Lower lobe of right lung (tissue), 2 donors: Measurements from ENCODE around the gene TSHZ3. TPM values are rescaled to one million over a fixed set of nuclear protein-coding genes. Genes with fewer than 3 reads are reported as not detected.

ENCODE experiments used
- ATAC-seq, 2 donors: fragments of 200-7000 bp; cut with Tn5 transposase; one replicate each; pipeline ENCODE4 v1.9.1; 2020 to 2022; ENCODE audit warnings: mild to moderate bottlenecking in 2 of 2, moderate library complexity in 2 of 2
- DNase-seq: peaks from one replicate; pipeline ENCODE4 v3.0.0-alpha.2; 2020
- H3K27ac ChIP-seq: fragments of 200-600 bp; one replicate; pipeline ENCODE4 v1.8.0; 2022
- H3K27me3 ChIP-seq: fragments of 200-600 bp; one replicate; pipeline ENCODE4 v1.8.0; 2022; ENCODE audit warnings: low read depth
- H3K36me3 ChIP-seq: fragments of 200-600 bp; one replicate; pipeline ENCODE4 v1.8.0; 2022; ENCODE audit warnings: mild to moderate bottlenecking
- H3K4me1 ChIP-seq: fragments of 200-600 bp; one replicate; pipeline ENCODE4 v1.8.0; 2022
- H3K4me3 ChIP-seq: fragments of 200-600 bp; one replicate; pipeline ENCODE4 v1.8.0; 2022; ENCODE audit warnings: mild to moderate bottlenecking
- H3K9me3 ChIP-seq: fragments of 200-600 bp; one replicate; pipeline ENCODE4 v1.8.0; 2022
- intact Hi-C: fragments of 100-400 bp; cut with DNase I; formaldehyde crosslinking; loops from one replicate; pipeline ENCODE4 v1.11.0; 2022
- total RNA-seq: library from RNA; stranded (reverse); fragmentation: NEBNext Ultra II Directional; extraction: Animal tissue kit (Norgen Biotek cat#: 25700); gene quantifications from one replicate; pipeline ENCODE4 v1.2.1, GENCODE V29; 2021
- TF ChIP-seq, protein P1 (sequence below): fragments of 200-600 bp; IDR thresholded peaks from one replicate; pipeline ENCODE4 v1.8.0; 2022; ENCODE audit warnings: antibody characterized with exemption, mild to moderate bottlenecking
- donor health status: DM: no; HTN: yes; CAD: no; lungs with severe emphysema.

The TSHZ3 gene
- total RNA-seq, 1 donor from 2014 or later = 5.7 TPM

DNA sequence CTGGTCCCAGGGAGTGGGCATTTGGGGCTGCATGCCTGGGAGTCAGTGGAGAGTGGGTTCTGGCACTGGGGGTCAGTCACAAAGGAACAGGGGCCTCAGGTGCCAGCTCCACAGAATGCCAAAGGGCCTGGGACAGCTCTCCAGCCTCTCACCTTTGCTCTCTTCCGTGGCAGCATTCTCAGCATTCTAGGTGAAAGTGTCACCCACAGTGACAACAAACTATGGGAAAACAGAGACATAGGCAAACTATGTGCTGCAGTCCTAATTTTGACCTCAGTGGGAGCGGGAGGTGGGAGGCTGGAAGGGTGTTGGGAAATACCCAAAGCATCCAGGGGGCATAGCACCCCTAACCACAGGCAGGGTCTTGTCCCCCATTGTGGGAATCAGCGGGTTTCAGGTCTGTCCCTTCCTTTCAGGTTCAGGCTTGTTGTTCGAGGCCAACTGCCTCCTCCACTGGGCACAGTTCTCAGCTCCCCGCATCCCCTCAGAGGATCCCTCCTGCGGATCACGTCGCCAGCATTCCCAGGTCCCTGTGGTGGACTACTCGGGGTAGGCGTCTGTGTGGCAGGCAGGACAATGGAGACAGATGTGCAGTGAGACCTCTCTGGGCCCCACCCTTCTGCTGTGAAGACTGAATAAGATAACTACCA is 52.4 kb downstream of the TSHZ3 start:
- Histone ChIP-seq H3K4me1 (no peaks in the 10 kb centered on the region), H3K27me3 (no peaks in the 10 kb centered on the region), H3K36me3 (no peaks in the 10 kb centered on the region), H3K9me3 (no peaks in the 10 kb centered on the region), H3K4me3 (no peak overlapping the region), H3K27ac (no peak overlapping the region)
- TF ChIP-seq, protein P1, sequence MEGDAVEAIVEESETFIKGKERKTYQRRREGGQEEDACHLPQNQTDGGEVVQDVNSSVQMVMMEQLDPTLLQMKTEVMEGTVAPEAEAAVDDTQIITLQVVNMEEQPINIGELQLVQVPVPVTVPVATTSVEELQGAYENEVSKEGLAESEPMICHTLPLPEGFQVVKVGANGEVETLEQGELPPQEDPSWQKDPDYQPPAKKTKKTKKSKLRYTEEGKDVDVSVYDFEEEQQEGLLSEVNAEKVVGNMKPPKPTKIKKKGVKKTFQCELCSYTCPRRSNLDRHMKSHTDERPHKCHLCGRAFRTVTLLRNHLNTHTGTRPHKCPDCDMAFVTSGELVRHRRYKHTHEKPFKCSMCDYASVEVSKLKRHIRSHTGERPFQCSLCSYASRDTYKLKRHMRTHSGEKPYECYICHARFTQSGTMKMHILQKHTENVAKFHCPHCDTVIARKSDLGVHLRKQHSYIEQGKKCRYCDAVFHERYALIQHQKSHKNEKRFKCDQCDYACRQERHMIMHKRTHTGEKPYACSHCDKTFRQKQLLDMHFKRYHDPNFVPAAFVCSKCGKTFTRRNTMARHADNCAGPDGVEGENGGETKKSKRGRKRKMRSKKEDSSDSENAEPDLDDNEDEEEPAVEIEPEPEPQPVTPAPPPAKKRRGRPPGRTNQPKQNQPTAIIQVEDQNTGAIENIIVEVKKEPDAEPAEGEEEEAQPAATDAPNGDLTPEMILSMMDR = no peak
- no peak for ATAC-seq
- intact Hi-C loops = no loop called here
- DNase-seq = no peak

DNA sequence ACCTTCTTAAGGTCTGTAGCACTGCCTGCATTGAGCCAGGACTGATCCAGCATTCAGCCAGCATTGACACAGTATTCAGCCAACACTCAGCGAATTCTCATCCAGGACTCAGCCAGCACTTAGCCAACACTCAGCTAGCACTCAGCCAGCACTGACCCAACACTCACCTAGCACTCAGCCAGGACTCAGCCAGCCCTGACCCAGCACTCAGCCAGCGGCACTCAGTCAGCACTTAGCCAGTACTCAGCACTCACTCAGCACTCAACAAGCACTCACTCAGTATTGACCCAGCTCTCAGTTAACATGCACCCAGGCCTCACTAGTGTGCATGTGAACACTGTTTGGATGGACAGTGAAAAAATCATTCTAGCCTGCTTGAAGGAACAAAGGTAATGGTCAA is 55.0 kb downstream of the TSHZ3 start:
- DNase-seq = no peak
- H3K36me3 ChIP-seq = no peaks in the 10 kb centered on the region

DNA sequence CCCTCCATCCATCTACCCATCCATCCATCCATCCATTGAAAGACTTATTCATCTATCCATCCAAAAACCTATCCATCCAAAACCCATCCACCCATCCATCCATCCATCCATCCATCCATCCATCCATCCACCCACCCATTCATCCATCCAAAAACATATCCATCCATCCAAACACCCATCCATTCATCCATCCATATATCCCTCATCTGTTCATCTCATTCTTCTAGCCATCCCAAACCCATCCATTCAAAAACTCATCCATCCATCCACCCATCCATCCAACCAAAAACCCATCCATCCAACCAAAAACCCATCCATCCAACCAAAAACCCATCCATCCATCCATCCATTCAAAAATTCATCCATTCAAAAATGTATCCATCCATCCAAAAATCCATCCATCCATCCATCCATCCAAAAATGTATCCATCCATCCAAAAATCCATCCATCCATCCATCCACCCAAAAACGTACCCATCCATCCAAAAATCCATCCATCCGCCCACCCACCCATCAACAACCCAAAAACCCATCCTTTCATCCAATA is 56.5 kb downstream of the TSHZ3 start:
- H3K9me3 ChIP-seq = no peaks in the 10 kb centered on the region
- no peaks in the 10 kb centered on the region for H3K27me3 ChIP-seq
- no peaks in the 10 kb centered on the region for H3K4me1 ChIP-seq
- no peak overlapping the region for H3K27ac ChIP-seq
- H3K36me3 ChIP-seq = no peaks in the 10 kb centered on the region
- no peak for DNase-seq
- H3K4me3 ChIP-seq = no peak overlapping the region
- intact Hi-C loops = no loop called here
- ATAC-seq = no peak
- TF ChIP-seq, protein P1 = no peak

More for the DNA sequence above, 55.0 kb downstream of the TSHZ3 start:
- TF ChIP-seq, protein P1 = no peak
- no peak for ATAC-seq
- Histone ChIP-seq H3K9me3 (no peaks in the 10 kb centered on the region), H3K4me1 (no peaks in the 10 kb centered on the region), H3K4me3 (no peak overlapping the region), H3K27me3 (no peaks in the 10 kb centered on the region), H3K27ac (no peak overlapping the region)
- intact Hi-C loops = no loop called here

DNA sequence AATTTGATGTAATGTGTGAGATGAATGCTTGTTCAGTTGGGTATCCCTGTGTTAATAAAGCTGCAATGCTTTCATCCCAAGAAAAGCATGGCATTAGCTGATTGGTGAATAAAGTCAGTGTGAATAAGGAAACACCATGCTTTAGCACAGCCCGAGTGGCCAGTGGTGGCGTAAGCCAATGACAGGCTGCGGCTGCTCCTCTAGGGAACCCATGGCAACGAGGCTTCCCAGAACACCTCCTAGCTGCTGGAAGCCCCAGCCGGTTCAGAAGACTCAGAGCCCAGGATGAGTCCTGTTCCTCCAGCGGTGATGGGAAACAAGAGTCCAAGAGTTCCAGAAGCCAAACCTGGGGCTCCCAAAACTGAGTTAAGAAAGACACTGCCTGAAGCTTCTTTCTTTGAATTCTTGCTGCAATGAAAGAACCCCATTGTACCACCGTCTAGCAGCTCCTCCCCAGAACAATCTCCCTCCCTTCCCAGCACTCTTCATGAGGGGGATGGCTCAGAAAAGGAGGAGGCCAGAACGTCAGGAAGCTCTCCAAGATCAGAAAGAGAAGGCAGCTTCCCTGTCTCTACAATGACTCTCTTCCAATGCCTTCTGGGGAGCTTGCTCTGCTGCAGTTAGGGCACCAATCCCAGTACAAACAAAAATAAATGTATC is 58.2 kb downstream of the TSHZ3 start:
- Histone ChIP-seq H3K9me3 (no peaks in the 10 kb centered on the region), H3K27me3 (no peaks in the 10 kb centered on the region), H3K36me3 (no peaks in the 10 kb centered on the region), H3K4me3 (no peak overlapping the region), H3K27ac (no peak overlapping the region), H3K4me1 (no peaks in the 10 kb centered on the region)
- intact Hi-C loops = no loop called here
- ATAC-seq = no peak
- TF ChIP-seq, protein P1 = no peak
- DNase-seq = no peak

DNA sequence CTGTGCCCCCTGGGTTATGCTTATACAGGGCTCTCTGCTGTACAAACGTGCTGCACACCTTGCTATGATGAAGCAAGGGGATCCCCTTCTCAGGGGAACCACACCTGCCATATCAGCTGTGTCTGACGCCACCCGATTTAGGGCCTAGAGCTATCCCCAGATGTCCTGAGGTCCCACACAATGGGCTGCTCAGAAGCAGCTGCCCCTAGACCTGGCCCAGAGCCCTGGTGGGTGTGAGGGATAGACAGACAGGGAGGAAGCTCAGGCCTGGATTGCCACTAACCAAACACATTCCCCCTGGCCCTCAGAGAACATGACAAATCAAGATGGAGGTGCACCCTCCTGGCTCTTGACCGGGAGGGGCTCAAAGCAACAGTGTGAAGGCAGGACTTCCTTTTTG is 59.3 kb downstream of the TSHZ3 start:
- no peak overlapping the region for H3K27ac ChIP-seq
- H3K4me3 ChIP-seq = no peak overlapping the region
- intact Hi-C loops = no loop called here
- TF ChIP-seq, protein P1 = no peak
- no peaks in the 10 kb centered on the region for H3K36me3 ChIP-seq
- no peaks in the 10 kb centered on the region for H3K9me3 ChIP-seq
- no peak for ATAC-seq
- DNase-seq = no peak
- H3K4me1 ChIP-seq = no peaks in the 10 kb centered on the region
- no peaks in the 10 kb centered on the region for H3K27me3 ChIP-seq
